ENCODE data around the gene CAPN10. TPM values are rescaled to one million over a fixed set of nuclear protein-coding genes. Genes with fewer than 3 reads are reported as not detected.

The CAPN10 gene
- total and polyA plus RNA-seq, 9 donors: 2.2 to 34.3 (median 25.1) TPM

- WGBS, 3 donors: 84 to 91% (median 87%) methylated on average over 16 to 17 of the region's 17 CpGs
- Histone ChIP-seq H3K27ac (no peak overlapping the region), H3K36me3 (no peaks in the 10 kb centered on the region), H3K4me3 (no peak overlapping the region), H3K4me1 (ENCODE audit: insufficient read depth) (no peaks in the 10 kb centered on the region), H3K9me3 (no peaks in the 10 kb centered on the region), H3K27me3 (no peaks in the 10 kb centered on the region)
- TF ChIP-seq CTCF (IDR thresholded peaks at IDR 0.05) (no peak), EP300 (IDR thresholded peaks at IDR 0.05) (no peak)
- intact Hi-C loops (cut with DNase I): no loop called here
- peak in 3 of 5 donors; percentile 7 to 17 (median 11) for DNase-seq
Measured at GRCh38 chr2:240627736-240628506, 41.4 kb downstream of the CAPN10 start.

GRCh38 chr2:240628507-240628807, 41.9 kb downstream of the CAPN10 start:
- no peaks in the 10 kb centered on the region for H3K4me1 ChIP-seq (ENCODE audit: insufficient read depth)
- no peak overlapping the region for H3K27ac ChIP-seq
- TF ChIP-seq EP300 (IDR thresholded peaks at IDR 0.05): no peak
- no peak for TF ChIP-seq POLR2A (IDR thresholded peaks at IDR 0.05)
- TF ChIP-seq CTCF (IDR thresholded peaks at IDR 0.05): no peak
- peak in 3 of 5 donors; percentile 1 to 22 (median 8) for DNase-seq
- 70 to 84% (median 84%) methylated on average over 6 to 7 of the region's 7 CpGs for WGBS, 3 donors
- no peaks in the 10 kb centered on the region for H3K9me3 ChIP-seq
- no peaks in the 10 kb centered on the region for H3K36me3 ChIP-seq
- no peaks in the 10 kb centered on the region for H3K27me3 ChIP-seq
- no peak overlapping the region for H3K4me3 ChIP-seq
- intact Hi-C loops (cut with DNase I): no loop called here

- TF ChIP-seq CTCF (IDR thresholded peaks at IDR 0.05) (no peak), POLR2A (IDR thresholded peaks at IDR 0.05) (no peak), EP300 (IDR thresholded peaks at IDR 0.05) (no peak)
- WGBS, 3 donors: 37 to 65% (median 60%) methylated on average over 19 to 20 of the region's 20 CpGs
- intact Hi-C loops (cut with DNase I): no loop called here
- Histone ChIP-seq H3K27ac (no peak overlapping the region), H3K36me3 (no peaks in the 10 kb centered on the region), H3K27me3 (no peaks in the 10 kb centered on the region), H3K9me3 (no peaks in the 10 kb centered on the region), H3K4me1 (ENCODE audit: insufficient read depth) (no peaks in the 10 kb centered on the region), H3K4me3 (no peak overlapping the region)
- DNase-seq: peak in 3 of 5 donors; percentile 5 to 16 (median 8)
Measured at GRCh38 chr2:240628808-240629618, 42.5 kb downstream of the CAPN10 start.

GRCh38 chr2:240629619-240629967, 43.1 kb downstream of the CAPN10 start:
- TF ChIP-seq POLR2A (IDR thresholded peaks at IDR 0.05) (no peak), EP300 (IDR thresholded peaks at IDR 0.05) (no peak), CTCF (IDR thresholded peaks at IDR 0.05) (no peak)
- H3K4me1 ChIP-seq (ENCODE audit: insufficient read depth): no peaks in the 10 kb centered on the region
- DNase-seq: no peak
- no peak overlapping the region for H3K27ac ChIP-seq
- no peaks in the 10 kb centered on the region for H3K36me3 ChIP-seq
- H3K9me3 ChIP-seq: no peaks in the 10 kb centered on the region
- no peaks in the 10 kb centered on the region for H3K27me3 ChIP-seq
- 60 to 67% (median 67%) methylated on average over 5 of the region's 5 CpGs for WGBS, 3 donors
- H3K4me3 ChIP-seq: no peak overlapping the region
- intact Hi-C loops (cut with DNase I): no loop called here

Measured in ovary (tissue), 9 donors.